HG02852 (cell line): ENCODE data around the gene ZBED3.

Experiments used
- ATAC-seq: cut with Tn5 transposase; IDR thresholded peaks from one replicate; pipeline ENCODE4 v1.9.1; 2021; ENCODE audit warnings: mild to moderate bottlenecking, moderate library complexity; ENCODE audit not compliant: unreplicated experiment

ZBED3 gene

DNA sequence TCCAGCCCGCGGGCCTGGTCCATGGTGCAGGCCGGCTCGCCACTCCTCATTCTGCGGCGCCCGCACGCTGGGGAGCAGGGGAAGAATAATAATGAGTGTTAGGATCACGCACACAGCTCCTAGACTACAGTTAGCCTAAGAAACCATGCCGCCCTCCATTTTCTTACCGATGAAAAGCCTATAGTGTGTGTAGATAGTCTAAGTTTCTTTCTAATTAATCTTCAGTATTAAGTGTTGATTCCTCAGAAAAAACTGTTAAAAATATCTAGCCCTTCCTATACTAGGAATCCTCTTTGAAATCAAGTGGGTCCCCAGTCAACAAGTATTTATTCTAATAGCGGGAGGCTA, 9.3 kb downstream of the ZBED3 start:
- ATAC-seq = peak; percentile 22

DNA sequence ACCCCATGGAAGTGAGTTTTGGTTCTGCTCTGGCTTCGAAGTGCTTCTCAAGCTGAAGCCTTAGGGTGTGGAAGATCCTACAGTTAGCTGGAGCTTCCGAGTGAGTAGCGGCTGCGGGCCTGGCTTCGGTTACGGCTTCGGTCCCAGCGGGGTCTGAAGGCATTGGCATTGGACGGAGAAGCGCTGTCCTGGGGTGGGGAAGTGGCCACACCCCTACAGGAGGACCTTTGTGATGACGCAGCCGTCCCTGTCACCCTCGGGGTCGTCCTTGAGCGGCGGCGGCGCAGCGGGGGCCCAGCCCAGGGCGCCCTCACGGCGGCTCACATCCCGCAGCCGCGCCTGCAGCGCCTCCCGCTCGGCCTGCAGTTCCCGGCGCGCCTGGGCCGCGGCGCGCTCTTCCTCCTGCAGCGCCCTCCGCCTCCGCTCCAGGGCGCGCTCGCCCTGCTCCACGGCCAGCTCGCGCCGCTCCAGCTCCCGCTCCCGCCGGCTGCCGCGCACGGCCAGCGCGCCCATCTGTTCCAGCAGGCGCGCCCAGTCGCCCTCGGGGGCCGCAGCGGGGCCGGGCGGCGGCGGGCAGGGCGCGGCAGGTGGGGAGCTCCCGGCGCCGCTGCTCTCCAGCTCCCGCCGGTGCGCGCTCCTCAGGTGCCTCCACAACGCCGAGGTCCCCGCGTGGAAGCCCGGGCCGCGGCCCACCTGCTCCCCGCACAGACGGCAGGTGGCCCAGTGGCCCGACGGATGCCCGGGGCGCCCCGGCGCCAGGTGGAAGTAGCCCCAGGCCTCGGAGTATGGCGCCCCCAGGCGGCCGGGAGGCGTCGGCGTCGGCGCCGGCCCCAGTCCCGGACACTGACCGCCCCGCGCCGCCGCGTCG, 9.9 kb downstream of the ZBED3 start:
- ATAC-seq = peak; percentile 82

DNA sequence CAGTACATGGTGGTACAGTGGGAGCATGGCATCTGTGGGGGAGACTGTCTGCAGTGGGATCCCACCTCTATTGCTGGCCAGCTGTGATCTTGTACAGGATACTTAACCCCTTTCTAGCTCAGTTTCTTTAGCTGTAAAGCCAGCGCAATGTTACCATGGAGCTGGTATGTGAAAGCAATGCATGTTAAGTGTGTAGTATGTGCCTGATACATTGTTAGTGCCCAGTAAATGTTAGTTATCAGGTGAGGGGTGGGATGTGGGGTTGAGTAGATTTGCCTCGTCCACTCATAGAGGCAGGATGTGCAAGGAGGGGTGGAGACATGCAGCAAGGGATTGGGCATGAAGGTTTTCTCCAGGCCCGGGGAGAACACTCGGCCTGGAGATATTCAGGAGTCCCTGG, 12.3 kb downstream of the ZBED3 start:
- no peak for ATAC-seq

DNA sequence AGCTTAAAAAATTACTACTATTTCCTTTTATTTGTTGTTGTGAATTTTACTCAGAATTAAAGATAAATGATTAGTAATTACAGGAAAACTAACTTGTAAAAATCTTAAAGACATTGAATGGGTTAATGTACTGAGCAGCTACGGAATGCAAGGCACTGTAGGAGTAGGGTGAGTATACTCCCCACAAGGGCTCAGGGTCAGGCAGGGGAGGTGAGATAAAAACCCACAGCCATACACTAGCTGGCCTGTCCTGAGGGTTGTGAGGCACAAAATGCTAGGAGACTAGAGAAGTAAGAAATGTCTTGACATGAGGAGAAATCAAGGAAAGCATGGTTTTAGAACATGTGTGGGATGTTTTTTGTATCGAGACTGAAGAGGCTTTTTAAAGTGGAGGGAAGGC, 13.4 kb downstream of the ZBED3 start:
- no peak for ATAC-seq

DNA sequence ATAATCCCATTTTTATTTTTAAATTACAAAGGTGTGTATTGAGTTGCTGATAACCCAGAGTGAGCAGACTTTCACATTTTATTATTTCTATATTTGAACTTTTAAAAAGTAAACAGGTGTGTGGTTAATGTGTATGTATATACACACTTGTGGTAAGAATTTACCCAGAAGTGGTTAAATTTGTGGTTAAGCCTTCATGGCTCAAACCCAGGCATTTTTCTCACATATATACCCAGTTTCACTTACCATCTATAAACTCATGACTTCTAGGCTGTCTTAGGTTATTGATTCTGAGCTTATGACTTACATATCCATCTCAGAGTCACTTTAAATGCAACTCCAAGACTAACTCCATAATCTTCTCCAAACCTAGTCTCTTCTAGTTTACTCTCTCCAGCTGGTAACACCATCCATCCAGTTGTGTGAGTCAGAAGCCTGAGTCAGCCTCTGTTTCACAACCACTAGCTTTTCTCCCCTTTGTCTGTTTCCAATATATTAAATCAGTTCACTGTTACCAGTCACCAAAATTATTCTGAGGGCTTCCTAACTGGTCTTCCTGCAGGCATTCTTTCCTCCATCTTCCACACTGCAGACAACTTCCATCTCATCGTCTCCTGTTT, 20.2 kb downstream of the ZBED3 start:
- peak; percentile 51 for ATAC-seq

DNA sequence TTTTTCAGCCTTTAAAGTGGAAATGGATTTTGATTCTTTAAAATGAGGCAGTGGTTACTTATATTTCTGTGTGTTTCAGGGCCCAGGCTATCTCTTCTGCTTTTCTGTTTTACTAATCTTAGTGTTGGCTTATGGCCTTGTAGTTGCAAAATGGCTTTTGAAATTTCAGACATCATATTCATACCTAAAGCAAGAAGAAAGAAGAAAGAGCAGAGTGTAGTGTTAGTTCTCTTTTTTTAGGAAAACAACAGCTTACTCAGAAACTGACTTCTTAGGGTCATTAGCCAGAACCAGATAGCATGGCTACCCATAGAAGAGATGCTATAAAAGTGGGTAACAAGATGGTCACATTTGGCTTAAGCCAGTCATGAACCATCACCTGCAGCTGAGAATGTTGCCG, 20.9 kb downstream of the ZBED3 start:
- peak; percentile 56 for ATAC-seq

DNA sequence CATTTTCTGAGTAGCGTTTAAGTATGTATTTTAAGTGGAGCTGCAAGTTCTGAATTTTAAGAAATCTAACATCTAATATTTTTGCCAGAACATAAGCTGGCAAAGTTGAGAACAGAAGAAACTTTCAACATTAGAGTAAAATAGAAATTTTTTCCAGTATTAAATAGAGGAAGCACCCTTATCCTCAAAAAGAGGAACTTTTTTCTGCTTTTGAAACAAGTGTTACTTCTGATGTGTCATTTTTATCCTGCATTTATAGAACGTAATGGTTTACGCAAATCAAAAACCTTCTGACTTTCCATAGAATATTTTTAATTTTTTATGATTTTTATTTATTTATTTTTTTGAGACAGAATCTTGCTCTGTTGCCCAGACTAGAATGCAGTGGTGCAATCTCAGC, 21.8 kb downstream of the ZBED3 start:
- ATAC-seq = no peak

DNA sequence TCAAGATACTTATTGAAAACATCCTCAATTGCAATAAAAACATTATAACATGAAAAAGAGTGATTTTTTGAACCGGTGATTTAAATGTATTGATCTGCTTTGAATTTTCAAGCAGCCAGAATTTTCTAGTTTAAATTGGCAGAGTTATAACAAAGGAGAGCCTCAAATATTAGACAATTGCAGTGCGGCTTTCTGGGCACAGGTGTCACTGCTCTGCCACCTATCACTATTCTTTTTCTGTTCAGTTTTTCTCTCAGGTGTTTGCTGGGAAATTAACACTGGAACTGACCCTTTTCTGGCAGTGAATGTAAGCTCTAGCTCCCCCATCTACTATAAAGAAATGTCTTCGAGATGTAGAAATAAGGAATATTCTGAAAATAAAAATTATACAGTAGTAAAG, 23.0 kb downstream of the ZBED3 start:
- ATAC-seq = no peak

DNA sequence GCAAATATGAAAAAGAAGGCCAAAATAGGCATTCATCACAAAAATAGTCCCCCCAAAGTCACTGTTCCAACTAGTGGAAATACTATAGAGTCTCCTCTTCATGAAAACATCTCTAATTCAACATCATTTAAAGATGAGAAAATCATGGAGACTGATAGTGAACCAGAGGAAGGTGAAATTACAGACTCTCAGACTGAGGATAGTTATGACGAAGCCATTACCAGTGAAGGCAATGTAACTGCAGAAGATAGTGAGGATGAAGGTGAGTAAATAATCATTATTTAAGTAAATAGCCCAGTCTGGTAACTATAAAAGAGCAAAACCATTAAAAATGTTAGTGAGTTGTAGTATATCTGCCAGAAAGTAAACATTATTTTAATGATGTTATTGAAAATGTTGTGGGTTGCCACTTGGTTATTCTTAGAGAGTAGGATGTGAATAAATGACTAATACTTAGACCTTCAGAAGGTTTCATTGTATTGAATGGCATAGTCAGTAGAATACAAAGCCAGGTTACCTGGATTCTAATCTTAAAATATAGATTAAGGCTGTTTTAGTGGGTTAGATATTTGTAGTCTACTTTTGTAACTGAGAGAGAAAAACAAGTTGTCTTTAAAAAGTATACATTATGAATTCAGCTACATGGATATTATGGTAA, 40.5 kb downstream of the ZBED3 start:
- ATAC-seq = no peak

DNA sequence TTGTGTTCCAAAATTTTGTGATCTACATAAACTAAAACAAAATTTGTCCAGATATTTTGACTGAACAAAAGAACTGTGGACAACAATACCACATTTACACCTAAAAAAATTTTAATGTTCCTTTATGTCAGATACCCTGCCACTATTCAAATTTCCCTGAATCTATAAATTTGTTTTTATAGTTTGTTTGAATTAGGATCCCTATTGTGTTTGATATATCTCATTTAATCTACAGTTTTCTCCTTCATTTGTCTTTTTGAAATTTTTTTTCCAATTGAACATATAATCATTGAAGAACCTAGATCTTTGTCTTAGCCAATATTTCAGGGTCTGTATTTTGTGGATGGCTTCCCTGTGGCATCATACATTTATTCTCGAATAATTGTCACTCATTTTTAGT, 51.1 kb downstream of the ZBED3 start:
- ATAC-seq = no peak

DNA sequence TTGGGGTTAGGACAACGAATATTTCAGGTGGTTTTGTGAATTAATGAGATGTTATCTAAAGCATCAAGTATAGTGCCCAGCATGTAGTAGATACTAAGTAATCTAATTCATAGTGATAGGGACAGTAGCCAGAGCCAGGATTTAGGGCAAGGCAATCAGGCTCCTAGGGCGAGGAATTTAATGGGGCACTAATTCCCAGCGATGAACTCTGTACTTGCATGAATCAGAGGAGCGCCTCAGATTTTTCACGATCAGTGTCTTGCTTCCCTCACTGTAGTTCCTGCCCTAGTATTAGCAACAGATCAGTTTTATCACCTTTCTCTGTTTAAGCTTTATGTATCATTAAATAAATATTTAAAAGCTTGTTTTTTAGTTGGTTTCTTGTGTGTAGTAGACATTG, 53.7 kb downstream of the ZBED3 start:
- ATAC-seq = no peak

DNA sequence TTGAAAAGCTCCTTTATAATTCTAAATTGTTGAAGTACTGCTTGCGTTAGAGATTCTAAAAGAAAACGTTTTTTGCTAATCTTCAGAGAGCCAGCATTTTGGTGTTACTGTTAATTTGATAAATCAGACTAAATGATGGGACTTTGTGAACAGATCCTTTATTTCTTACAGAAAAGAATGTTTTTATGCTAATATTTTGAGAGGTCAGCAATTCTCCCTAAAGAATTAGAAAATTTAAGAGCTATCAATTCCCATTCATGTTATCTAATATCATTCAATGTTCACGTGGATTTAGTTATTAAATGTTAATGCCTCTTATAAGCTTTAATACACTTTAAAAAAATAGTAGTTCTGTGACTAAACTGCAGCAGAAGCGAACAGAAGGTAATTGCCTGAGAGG, 54.5 kb downstream of the ZBED3 start:
- no peak for ATAC-seq

DNA sequence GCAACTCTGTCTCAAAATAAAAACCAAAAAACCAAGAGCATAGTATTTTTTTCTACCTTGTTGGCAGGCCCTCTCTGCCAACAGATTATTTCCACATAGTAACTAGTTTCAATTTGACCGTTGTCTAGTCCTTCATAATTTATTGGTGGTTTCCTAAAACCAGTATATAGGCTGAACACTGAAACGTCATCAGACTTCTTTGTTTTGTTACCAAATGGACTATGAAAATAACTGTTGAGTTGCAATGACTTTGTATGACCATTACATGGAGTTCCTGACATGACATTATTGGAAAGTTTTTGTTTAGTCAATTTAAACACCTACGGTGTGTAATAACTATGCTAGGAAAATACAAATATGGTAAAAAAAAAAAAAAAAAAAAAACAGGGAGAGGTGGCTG, 55.2 kb downstream of the ZBED3 start:
- no peak for ATAC-seq

DNA sequence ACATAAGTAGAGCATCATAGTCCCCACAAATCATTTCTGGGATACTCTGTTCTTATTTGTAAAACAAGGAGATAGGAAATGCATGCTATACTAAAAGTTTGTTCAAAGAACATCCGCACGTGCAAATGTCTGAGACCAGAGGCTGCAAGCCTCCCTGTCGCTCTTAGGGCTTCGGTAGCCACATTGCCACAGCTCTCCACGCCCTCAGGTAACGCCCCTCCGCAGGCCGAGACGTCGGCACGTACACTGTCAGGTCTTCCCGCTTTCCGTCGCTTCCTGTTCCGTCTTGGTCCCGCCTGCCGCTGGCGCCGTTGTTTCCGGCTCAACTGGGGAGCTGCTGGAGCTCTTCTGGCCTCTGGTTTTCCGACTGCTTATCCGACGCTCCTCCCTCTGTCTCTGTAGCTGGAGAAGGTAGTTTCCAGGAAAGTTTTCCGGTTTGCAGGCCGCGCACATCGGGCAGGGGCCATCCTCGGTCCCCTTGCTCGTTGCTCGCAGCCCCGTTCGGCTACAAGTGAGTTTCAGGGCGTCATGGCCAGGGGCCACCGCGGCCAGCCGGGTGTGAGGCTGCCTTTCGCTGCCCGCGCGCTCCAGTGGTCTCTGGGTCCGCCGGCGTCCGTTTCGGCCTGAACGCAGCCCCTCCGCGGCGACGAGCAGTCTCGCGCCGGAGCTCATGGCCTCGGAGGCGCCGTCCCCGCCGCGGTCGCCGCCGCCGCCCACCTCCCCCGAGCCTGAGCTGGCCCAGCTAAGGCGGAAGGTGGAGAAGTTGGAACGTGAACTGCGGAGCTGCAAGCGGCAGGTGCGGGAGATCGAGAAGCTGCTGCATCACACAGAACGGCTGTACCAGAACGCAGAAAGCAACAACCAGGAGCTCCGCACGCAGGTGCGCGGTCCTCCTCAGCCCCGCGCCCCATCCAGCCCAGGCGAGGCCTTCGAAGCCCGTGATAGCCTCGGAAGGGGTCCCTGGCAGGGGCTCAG, 56.7 kb downstream of the ZBED3 start, which contains the start of gene AGGF1:
TSS of gene AGGF1 (plus strand) at position 308 of the 975 bp plus-strand sequence. CDS start at position 671, 363 bp downstream.
- peak; percentile 98 for ATAC-seq

DNA sequence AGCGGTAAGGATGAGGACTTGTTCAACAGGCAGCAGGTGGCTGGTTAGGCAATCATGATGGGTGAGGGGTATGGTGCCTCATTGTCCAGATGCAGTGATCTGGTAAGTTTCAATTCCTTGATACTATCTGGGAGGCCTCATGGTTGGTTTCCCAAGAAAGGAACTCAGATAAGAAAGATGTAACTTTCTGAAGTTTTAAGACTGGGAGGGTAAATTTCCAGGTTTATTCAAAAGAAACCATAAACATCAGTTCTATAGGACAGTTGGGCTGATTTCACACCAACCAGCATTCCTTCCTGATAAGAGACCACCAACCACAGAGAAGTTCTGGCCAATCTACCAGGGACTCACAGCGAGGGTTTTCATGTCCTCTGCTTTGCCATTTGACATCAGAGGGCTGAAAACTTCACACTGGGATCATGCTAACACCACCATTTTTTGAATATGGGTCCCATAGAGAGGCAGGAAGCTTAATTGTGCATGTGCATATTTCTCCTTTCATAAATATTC, 57.7 kb downstream of the ZBED3 start:
- no peak for ATAC-seq

DNA sequence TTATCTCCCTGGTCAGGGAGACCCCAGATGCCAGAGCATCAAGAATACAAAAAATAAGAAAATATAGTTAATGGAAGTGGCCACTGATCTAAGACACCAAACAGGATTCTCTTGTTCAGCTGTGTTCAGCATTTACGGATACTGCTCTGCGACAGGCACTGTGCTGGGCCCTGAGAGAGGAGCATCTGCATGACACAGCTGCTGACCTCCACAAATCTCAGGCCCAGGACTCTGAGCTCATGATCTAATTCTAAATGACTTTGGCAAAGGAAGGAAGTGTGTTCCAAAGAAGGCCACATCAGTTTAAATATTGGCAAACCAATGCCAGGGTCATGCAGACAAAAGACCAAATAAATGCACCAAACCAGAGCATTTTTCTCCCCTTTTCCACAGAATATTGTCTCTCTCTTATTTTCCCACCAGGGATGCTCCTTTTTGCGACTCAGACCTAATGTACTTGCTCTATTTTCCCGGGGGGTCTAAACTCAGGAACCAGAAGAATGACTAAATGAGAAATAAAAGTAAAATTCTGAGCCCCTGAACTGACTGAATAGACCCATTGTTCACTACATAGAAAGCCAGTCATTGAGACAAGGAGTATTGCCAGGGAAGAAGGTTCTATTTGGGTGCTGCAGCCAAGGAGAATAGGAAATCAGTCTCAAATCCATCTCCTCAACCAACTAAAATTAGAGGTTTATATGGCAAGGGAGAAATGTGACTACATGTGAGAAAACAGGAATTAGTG, 58.3 kb downstream of the ZBED3 start:
- ATAC-seq = no peak

DNA sequence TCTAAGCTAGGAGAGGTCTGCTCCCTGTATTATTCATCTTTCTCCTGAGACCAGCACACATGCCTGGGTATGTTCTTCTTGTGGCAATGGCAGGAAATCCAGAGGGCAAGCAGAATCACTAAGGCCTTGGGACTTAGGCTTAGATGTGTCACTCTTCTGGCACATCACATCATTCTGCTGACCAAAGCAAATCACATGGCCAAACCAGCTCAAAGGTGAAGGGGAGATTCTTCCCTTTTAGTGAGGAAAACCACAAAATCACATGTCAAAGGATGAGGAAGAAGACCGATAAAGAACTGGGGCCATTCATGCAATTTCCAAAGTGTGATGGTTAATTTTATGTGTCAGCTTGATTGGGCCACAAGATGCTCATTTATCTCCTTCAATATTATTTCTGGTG, 62.6 kb downstream of the ZBED3 start:
- no peak for ATAC-seq

DNA sequence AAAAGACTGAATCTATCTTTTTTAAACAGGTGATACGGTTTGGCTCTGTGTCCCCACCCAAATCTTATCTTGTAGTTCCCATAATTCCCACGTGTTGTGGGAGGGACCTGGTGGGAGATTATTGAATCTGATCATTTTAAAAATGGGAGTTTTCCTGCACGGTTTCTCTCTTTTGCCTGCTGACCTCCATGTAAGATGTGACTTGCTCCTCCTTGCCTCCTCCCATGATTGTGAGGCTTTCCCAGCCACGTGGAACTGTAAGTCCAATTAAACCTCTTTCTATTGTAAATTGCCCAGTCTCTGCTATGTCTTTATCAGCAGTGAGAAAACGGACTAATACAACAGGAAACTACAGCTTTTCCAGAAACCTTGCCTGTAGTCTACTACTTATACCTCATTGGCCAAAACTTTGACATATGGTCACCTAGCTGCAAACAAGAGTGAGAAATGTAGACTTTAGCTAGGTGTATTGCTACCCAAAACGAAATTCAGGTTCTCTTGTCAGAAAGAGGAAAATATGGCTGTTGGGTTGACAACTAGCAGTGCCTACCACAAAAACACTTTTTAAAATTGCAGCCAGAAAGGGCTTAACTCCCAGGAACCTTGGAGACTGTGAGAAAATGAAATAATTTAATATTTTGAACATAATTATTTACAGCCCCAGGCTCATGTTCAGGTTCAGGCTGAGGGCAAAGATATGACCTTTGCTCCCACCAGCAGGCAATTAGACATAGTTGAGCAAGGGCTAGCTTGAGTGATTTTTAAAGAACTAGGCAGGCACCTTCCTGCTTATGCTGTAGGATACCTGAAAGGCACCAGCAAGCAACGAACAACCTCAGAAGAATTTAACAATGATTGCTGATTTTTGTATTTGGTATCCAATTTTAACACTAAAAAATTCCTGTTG, 64.3 kb downstream of the ZBED3 start:
- ATAC-seq = no peak
